Right cardiac atrium (tissue), 5 donors: Measurements from ENCODE around the gene CAMTA1. TPM values are rescaled to one million over a fixed set of nuclear protein-coding genes. Genes with fewer than 3 reads are reported as not detected.

Experiments
- ATAC-seq, 2 donors: fragments of 200-7000 bp; cut with Tn5 transposase; one replicate each; pipeline versions ENCODE4 v1.8.0 to v1.9.1; 2020; ENCODE audit warnings: moderate library complexity in 2 of 2, mild to moderate bottlenecking in 1 of 2
- DNase-seq, 3 donors: peaks; one replicate each; pipeline ENCODE4 v3.0.0-alpha.2; 2020
- H3K27ac ChIP-seq: one replicate; pipeline ENCODE4 v1.5.1; 2013; ENCODE audit warnings: mild to moderate bottlenecking, low read length, control low read depth, moderate library complexity
- H3K27me3 ChIP-seq: one replicate; pipeline ENCODE4 v1.6.1; 2013; ENCODE audit not compliant: control insufficient read depth, insufficient read depth
- H3K4me1 ChIP-seq: one replicate; pipeline ENCODE4 v1.6.1; 2013; ENCODE audit warnings: low read length; ENCODE audit not compliant: control insufficient read depth, insufficient read depth
- H3K4me3 ChIP-seq: one replicate; pipeline ENCODE4 v1.5.1; 2013; ENCODE audit warnings: low read length, control low read depth
- H3K9me3 ChIP-seq: one replicate; pipeline ENCODE4 v1.6.1; 2013; ENCODE audit warnings: low read length; ENCODE audit not compliant: control insufficient read depth
- WGBS: extraction: QIAGEN DNeasy Blood & Tissue Kit; methylation state at CpG from one replicate; pipeline ENCODE4 v1.1.7; 2013; 5-methylcytosine and 5-hydroxymethylcytosine counted together
- intact Hi-C, 4 donors: fragments of 100-400 bp; cut with DNase I; formaldehyde crosslinking; loops; one replicate each; pipeline versions ENCODE4 v1.11.0 to v1.14.0; 2022 to 2023
- polyA plus RNA-seq: library from polyadenylated mRNA; stranded (reverse); fragments of 200-250 nt; gene quantifications from one replicate; pipeline ENCODE4 v1.2.3, GENCODE V29; 2013
- total RNA-seq, 4 donors: library from RNA; stranded (reverse); fragmentation: NEBNext Ultra II Directional; extraction: Animal tissue kit (Norgen Biotek cat#: 25700); gene quantifications; one replicate each; pipeline ENCODE4 v1.2.1, GENCODE V29; 2021
- donor health status: healthy with polysubstance abuse.
- donor health status: DM: no; HTN: yes; CAD: no.
- donor health status: DM: no; HTN: no; CAD: no.
- donor health status: DM: no; HTN: yes; CAD: no; lungs with severe emphysema.
- donor health status: DM: yes; HTN: yes; CAD: no.

CAMTA1 gene
- total and polyA plus RNA-seq, 5 donors: 155 to 334 (median 164) TPM

DNA sequence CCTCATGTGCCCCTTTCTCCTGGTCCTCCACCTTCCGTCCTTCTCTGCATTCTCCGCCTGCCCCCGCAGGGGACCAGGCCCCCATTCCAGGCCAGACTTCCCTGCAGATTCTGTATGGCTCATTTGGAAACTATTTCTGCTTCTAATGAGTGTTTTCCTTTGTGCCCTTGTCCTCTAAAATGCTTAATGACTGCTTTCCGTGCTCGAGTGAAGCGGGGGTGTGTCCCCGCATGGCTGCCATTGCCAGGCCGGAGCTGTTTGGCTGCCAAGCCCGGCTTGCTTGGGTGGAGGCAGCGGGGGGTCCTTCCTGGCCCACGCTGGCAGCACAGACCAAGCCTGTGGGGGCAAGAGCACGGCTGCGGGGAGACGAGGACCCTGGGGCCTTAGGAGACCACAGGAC is 686.6 kb downstream of the CAMTA1 start:
- no peaks in the 10 kb centered on the region for H3K9me3 ChIP-seq
- ATAC-seq (no peak), DNase-seq (peak in 1 of 3 donors; percentile 56)
- H3K4me3 ChIP-seq: no peak overlapping the region
- intact Hi-C loops: no loop called here
- H3K27me3 ChIP-seq: no peaks in the 10 kb centered on the region
- no peaks in the 10 kb centered on the region for H3K4me1 ChIP-seq
- WGBS: 78% methylated on average over 14 of the region's 14 CpGs
- no peak overlapping the region for H3K27ac ChIP-seq

DNA sequence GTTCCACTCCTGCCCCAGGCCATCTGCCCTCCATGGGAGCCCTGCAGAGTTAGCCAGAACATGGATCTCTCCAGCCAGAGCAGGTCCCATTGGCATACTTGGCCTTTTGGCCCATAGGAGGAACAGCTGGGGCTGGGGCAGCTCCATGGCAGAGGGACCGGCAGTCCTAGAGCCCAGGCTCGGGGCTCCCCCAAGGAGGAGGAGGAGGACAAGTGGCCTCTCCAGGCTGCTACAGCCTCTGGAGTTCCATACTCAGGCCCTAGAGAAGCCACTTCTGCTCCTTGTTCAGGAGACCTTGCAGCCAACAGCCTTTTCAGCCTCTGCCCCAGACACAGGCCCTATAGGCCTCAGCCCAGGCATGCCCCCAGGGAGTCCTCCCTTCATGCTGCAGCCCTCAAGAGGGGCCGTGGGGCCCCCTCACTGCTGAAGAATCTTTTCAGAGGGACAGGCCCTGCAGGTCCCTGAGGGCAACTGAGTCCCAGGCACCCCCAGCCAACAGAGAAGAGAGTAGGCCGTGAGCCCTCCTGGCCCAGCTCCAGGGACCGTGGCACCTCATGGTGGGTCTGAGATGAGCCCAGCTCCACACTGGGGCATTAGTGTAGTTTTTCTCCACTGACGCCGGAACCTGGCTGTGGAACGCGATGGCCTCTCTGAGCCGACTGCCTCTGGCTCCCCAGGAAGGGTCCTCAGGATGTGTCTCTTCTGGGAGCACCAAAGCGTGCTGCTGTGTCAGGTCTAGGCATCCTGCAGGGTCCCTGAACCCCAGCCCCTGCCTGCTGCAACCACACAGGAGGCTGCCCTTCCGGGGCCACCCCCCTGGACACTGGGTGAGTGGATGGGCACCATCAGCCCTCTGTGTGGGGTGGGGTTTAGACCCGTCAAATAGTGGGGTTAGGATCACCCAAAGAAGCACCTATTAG is 688.2 kb downstream of the CAMTA1 start:
- intact Hi-C loops: no loop called here
- no peak overlapping the region for H3K4me3 ChIP-seq
- no peaks in the 10 kb centered on the region for H3K9me3 ChIP-seq
- H3K27me3 ChIP-seq: no peaks in the 10 kb centered on the region
- WGBS: 93% methylated on average over 13 of the region's 13 CpGs
- ATAC-seq (no peak), DNase-seq (peak in 1 of 3 donors; percentile 34)
- peaks cover 2% of the 10 kb centered on the region for H3K4me1 ChIP-seq
- no peak overlapping the region for H3K27ac ChIP-seq

DNA sequence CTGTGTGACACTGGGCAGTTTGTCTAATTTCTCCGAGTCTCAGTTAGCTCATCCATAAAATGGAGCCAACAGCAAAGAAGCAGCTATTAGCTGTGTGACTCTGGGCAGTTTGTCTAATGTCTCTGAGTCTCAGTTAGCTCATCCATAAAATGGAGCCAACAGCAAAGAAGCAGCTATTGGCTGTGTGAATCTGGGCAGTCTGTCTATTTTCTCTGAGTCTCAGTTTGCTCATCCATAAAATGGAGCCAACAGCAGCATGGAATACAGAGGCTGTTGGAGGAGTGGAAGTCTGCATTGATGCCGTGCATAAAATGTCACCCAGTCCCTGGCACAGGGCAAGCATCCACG is 688.9 kb downstream of the CAMTA1 start:
- Histone ChIP-seq H3K27me3 (no peaks in the 10 kb centered on the region), H3K27ac (no peak overlapping the region), H3K4me1 (peaks cover 2% of the 10 kb centered on the region), H3K4me3 (no peak overlapping the region), H3K9me3 (no peaks in the 10 kb centered on the region)
- intact Hi-C loops: no loop called here
- WGBS: 87% methylated on average over 3 of the region's 3 CpGs
- DNase-seq (no peak), ATAC-seq (no peak)

DNA sequence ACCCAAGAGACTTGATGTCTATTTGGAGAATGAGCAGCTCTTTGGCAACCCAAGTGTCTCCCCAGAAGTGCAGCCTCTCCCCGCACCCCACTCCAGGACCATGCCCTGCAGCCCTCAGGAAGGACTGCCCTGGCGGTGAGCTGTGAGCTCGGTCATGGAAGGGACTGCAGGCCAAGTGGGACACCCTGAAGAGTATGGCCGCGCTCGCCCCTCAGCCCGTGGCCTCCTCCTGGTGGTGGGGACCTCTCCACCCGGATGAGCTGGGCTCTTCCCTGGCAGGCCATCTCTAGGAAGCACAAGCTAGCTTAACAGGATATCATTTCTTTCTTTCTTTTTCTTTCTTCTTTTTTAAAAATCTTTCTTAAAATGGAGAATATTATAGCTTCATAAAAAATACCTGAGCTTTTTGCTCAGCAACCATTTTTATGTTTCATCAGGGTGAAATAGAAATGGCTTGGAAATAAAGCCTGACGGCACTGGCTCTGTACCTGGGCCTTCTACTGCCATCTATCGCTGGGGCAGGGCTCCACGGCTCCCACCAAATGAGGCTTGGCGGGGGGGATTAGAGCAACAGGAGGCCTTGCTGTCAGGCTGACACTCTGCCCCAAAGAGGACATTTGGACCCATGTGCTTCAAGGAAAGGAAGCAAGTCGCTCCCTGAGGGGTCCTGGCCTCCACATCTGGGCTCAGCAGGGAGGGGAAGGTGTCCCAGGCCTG is 689.7 kb downstream of the CAMTA1 start:
- no peak for ATAC-seq
- DNase-seq: peak in 2 of 3 donors; percentile 34 to 44
- no peaks in the 10 kb centered on the region for H3K27me3 ChIP-seq
- H3K4me3 ChIP-seq: no peak overlapping the region
- no peaks in the 10 kb centered on the region for H3K9me3 ChIP-seq
- no peak overlapping the region for H3K27ac ChIP-seq
- WGBS: 92% methylated on average over 13 of the region's 13 CpGs
- H3K4me1 ChIP-seq: peaks cover 2% of the 10 kb centered on the region
- intact Hi-C loops: no loop called here

GRCh38 chr1:7475691-7476090 is 690.4 kb downstream of the CAMTA1 start:
- intact Hi-C loops: no loop called here
- no peaks in the 10 kb centered on the region for H3K9me3 ChIP-seq
- peaks cover 2% of the 10 kb centered on the region for H3K4me1 ChIP-seq
- 93% methylated on average over 5 of the region's 5 CpGs for WGBS
- no peak overlapping the region for H3K4me3 ChIP-seq
- H3K27ac ChIP-seq: no peak overlapping the region
- H3K27me3 ChIP-seq: no peaks in the 10 kb centered on the region
- ATAC-seq (no peak), DNase-seq (peak in 1 of 3 donors; percentile 16)

DNA sequence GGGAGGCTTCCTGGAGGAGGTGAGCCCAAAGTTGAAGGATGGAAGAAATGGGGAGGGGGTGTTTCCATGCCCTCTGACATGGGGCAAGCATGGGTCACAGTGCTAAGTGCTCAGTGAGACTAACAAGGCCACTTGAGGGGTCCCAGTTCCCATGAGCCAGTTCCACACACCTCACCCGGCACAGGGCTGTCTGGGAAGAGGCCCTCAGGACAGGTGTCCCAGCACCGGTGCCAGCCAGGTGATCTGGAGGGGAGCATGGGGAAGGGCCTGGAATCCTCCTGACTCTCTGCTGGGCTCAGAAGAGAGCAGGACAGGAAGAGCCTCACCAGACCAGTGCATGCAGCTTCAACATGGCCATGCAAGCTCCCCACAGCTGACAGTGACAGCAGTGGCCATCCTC is 691.1 kb downstream of the CAMTA1 start:
- intact Hi-C loops: no loop called here

GRCh38 chr1:7476861-7477547 is 691.8 kb downstream of the CAMTA1 start:
- no peaks in the 10 kb centered on the region for H3K27me3 ChIP-seq
- peak in 1 of 3 donors; percentile 44 for DNase-seq
- no peaks in the 10 kb centered on the region for H3K9me3 ChIP-seq
- H3K4me1 ChIP-seq: peaks cover 2% of the 10 kb centered on the region
- 73% methylated on average over 17 of the region's 17 CpGs for WGBS
- intact Hi-C loops: no loop called here
- no peak overlapping the region for H3K4me3 ChIP-seq
- peak in 1 of 2 donors; percentile 3 for ATAC-seq
- no peak overlapping the region for H3K27ac ChIP-seq

More for the DNA sequence above, 691.1 kb downstream of the CAMTA1 start:
- no peak overlapping the region for H3K4me3 ChIP-seq
- DNase-seq (peak in 1 of 3 donors; percentile 29), ATAC-seq (no peak)
- no peaks in the 10 kb centered on the region for H3K9me3 ChIP-seq
- 96% methylated on average over 2 of the region's 2 CpGs for WGBS
- H3K27ac ChIP-seq: no peak overlapping the region
- peaks cover 2% of the 10 kb centered on the region for H3K4me1 ChIP-seq
- H3K27me3 ChIP-seq: no peaks in the 10 kb centered on the region

GRCh38 chr1:7477593-7477992 is 692.3 kb downstream of the CAMTA1 start:
- peaks cover 2% of the 10 kb centered on the region for H3K4me1 ChIP-seq
- ATAC-seq: no peak
- no peak overlapping the region for H3K27ac ChIP-seq
- intact Hi-C loops: no loop called here
- no peaks in the 10 kb centered on the region for H3K9me3 ChIP-seq
- H3K27me3 ChIP-seq: no peaks in the 10 kb centered on the region
- no peak overlapping the region for H3K4me3 ChIP-seq
- WGBS: 73% methylated on average over 12 of the region's 12 CpGs
- peak; percentile 9 to 43 (median 29) for DNase-seq

DNA sequence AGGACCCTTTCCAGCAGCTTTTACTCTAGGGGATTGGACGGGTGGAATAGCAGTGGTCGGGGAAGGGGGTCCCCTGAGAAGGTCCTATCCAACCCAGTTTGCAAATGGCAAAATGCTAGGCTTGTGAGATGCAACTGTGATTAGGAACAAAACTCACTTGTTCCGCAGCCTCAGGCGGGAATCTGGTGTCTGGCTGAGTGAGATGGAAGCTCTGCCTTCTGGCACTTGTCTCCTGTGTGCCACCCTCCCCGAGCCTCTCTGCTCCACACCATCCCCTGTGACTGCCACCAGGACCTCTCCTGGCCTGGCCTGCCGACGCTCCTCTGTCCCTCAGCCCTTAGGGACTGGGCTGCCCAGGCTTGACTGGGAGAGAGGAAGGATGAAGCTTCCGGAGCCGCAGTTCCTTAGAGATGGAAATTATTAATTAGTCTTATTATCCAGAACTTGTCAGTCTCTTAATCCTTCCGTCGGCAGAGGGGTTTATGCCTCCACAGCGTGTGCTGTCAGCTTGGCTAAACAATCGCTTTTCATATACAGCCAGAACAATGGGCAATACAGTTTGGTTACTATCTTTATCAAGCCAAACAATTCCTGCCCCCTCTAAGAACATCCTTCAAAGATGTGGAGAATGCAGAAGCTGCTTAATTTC is 693.0 kb downstream of the CAMTA1 start:
- H3K4me3 ChIP-seq: no peak overlapping the region
- peak in 1 of 2 donors; percentile 18 for ATAC-seq
- 28% methylated on average over 13 of the region's 13 CpGs for WGBS
- H3K27ac ChIP-seq: no peak overlapping the region
- H3K9me3 ChIP-seq: no peaks in the 10 kb centered on the region
- peaks cover 4% of the 10 kb centered on the region for H3K4me1 ChIP-seq
- peak in 2 of 3 donors; percentile 14 to 35 for DNase-seq
- intact Hi-C loops: no loop called here
- H3K27me3 ChIP-seq: no peaks in the 10 kb centered on the region

- H3K4me1 ChIP-seq: peaks cover 6% of the 10 kb centered on the region
- H3K27me3 ChIP-seq: no peaks in the 10 kb centered on the region
- ATAC-seq: peak; percentile 71 to 85
- peak; percentile 90 to 91 (median 90) for DNase-seq
- intact Hi-C loops: no loop called here
- H3K9me3 ChIP-seq: no peaks in the 10 kb centered on the region
- H3K27ac ChIP-seq: no peak overlapping the region
- 39% methylated on average over 14 of the region's 14 CpGs for WGBS
- H3K4me3 ChIP-seq: no peak overlapping the region
Measured at GRCh38 chr1:7478809-7479499, 693.7 kb downstream of the CAMTA1 start.
